IMR-90 (cell line): ENCODE results near the gene SPACA6. TPM values are rescaled to one million over a fixed set of nuclear protein-coding genes. Genes with fewer than 3 reads are reported as not detected.

Source experiments
- ATAC-seq: fragments of 200-7000 bp; cut with Tn5 transposase; 2 replicates; pipeline ENCODE4 v1.9.1; 2020; ENCODE audit warnings: low read depth, mild to moderate bottlenecking, moderate library complexity
- BruUV-seq: library from RNA; stranded (reverse); fragments of 400-500 nt; replicated peaks from 2 replicates; lab custom pipeline; 2021; lab: Mats Ljungman, UMichigan
- CTCF ChIA-PET: fragments of 300-600 bp; formaldehyde crosslinking; extraction: SDS; loops from one replicate; lab custom pipeline; 2021; ENCODE audit warnings: antibody characterized with exemption; lab: Yijun Ruan, JAX
- POLR2A ChIA-PET: fragments of 300-600 bp; sonication (Branson Sonifier 250); formaldehyde crosslinking; loops from one replicate; lab custom pipeline; 2022; ENCODE audit warnings: antibody characterized with exemption; ENCODE audit not compliant: unreplicated experiment; lab: Charles Lee
- DNase-seq: peaks from one replicate; pipeline ENCODE4 v3.0.0; 2013
- H2AFZ ChIP-seq: replicated peaks from 2 replicates; pipeline ENCODE3; 2013; ENCODE audit warnings: low read length, mild to moderate bottlenecking; ENCODE audit not compliant: poor library complexity
- H2AK5ac ChIP-seq: 2 replicates; pipeline ENCODE4 v1.6.1; 2013; ENCODE audit warnings: low read depth, low read length, inconsistent platforms
- H2AK9ac ChIP-seq: replicated peaks from 2 replicates; pipeline ENCODE3; 2013; ENCODE audit warnings: mild to moderate bottlenecking, low read depth, low read length, moderate library complexity; ENCODE audit not compliant: poor library complexity
- H2BK120ac ChIP-seq: 2 replicates; pipeline ENCODE4 v1.6.1; 2013; ENCODE audit warnings: low read depth, low read length, inconsistent platforms
- H2BK15ac ChIP-seq: 3 replicates; pipeline ENCODE4 v1.6.1; 2013; ENCODE audit warnings: low read depth, low read length, inconsistent platforms
- H2BK20ac ChIP-seq: 2 replicates; pipeline ENCODE4 v1.6.1; 2013; ENCODE audit warnings: low read depth, mild to moderate bottlenecking, inconsistent platforms, low read length, moderate library complexity
- H2BK5ac ChIP-seq: 2 replicates; pipeline ENCODE4 v1.6.1; 2013; ENCODE audit warnings: mild to moderate bottlenecking, low read depth, low read length, inconsistent platforms; ENCODE audit not compliant: poor library complexity, severe bottlenecking
- H3K14ac ChIP-seq: replicated peaks from 2 replicates; pipeline ENCODE4 v1.6.1; 2013; ENCODE audit warnings: low read depth, low read length, inconsistent platforms
- H3K18ac ChIP-seq: 2 replicates; pipeline ENCODE4 v1.6.1; 2013; ENCODE audit warnings: low read depth, low read length, control low read depth
- H3K23ac ChIP-seq: 2 replicates; pipeline ENCODE4 v1.6.1; 2013; ENCODE audit warnings: low read depth, low read length, inconsistent platforms
- H3K27ac ChIP-seq: 2 replicates; pipeline ENCODE4 v1.5.1; 2013; ENCODE audit warnings: mild to moderate bottlenecking, control low read depth, low read length; ENCODE audit not compliant: insufficient read depth
- H3K27me3 ChIP-seq: 2 replicates; pipeline ENCODE4 v1.6.1; 2013; ENCODE audit warnings: low read length; ENCODE audit not compliant: control insufficient read depth, insufficient read depth
- H3K36me3 ChIP-seq: 2 replicates; pipeline ENCODE4 v1.6.1; 2013; ENCODE audit warnings: low read length, mixed read lengths; ENCODE audit not compliant: control insufficient read depth, insufficient read depth
- H3K4ac ChIP-seq: 2 replicates; pipeline ENCODE4 v1.6.1; 2013; ENCODE audit warnings: low read depth, low read length, inconsistent platforms
- H3K4me1 ChIP-seq: 2 replicates; pipeline ENCODE4 v1.6.1; 2013; ENCODE audit warnings: low read length, mixed read lengths; ENCODE audit not compliant: control insufficient read depth, insufficient read depth
- H3K4me2 ChIP-seq: 2 replicates; pipeline ENCODE4 v1.6.1; 2013; ENCODE audit warnings: low read depth, mild to moderate bottlenecking, control low read depth, low read length, moderate library complexity
- H3K4me3 ChIP-seq: 2 replicates; pipeline ENCODE4 v1.5.1; 2013; ENCODE audit warnings: low read depth, mild to moderate bottlenecking, control low read depth, low read length, moderate library complexity; ENCODE audit not compliant: insufficient read depth
- H3K56ac ChIP-seq: 2 replicates; pipeline ENCODE4 v1.6.1; 2013; ENCODE audit warnings: low read length, inconsistent platforms; ENCODE audit not compliant: insufficient read depth; ENCODE audit errors: extremely low read depth
- H3K79me1 ChIP-seq, 2 experiments: 2 replicates each; pipeline ENCODE4 v1.6.1; 2013; ENCODE audit warnings: low read length in 2 of 2, inconsistent platforms in 1 of 2, low read depth in 1 of 2
- H3K9ac ChIP-seq: 2 replicates; pipeline ENCODE4 v1.6.1; 2013; ENCODE audit warnings: low read depth, low read length, control low read depth
- H3K9me1 ChIP-seq: 2 replicates; pipeline ENCODE4 v1.6.1; 2013; ENCODE audit warnings: low read length, inconsistent platforms; ENCODE audit not compliant: insufficient read depth
- H3K9me3 ChIP-seq: 2 replicates; pipeline ENCODE4 v1.6.1; 2013; ENCODE audit warnings: low read length; ENCODE audit not compliant: control insufficient read depth, insufficient read depth
- H4K20me1 ChIP-seq: 2 replicates; pipeline ENCODE4 v1.6.1; 2013; ENCODE audit warnings: low read length, inconsistent platforms; ENCODE audit not compliant: insufficient read depth
- H4K5ac ChIP-seq: 2 replicates; pipeline ENCODE4 v1.6.1; 2013; ENCODE audit warnings: mild to moderate bottlenecking, low read depth, low read length, control low read depth
- H4K8ac ChIP-seq, 2 experiments: 2 replicates each; pipeline ENCODE4 v1.6.1; 2013; ENCODE audit warnings: low read depth in 2 of 2, low read length in 2 of 2, control low read depth in 1 of 2, inconsistent platforms in 1 of 2
- H4K91ac ChIP-seq: 2 replicates; pipeline ENCODE4 v1.6.1; 2013; ENCODE audit warnings: low read depth, low read length, inconsistent platforms; ENCODE audit not compliant: insufficient read depth
- BHLHE40 ChIP-seq: fragments of 150-350 bp; IDR thresholded peaks from 2 replicates; pipeline ENCODE4 v1.6.1; 2016; ENCODE audit warnings: mild to moderate bottlenecking, low read depth, low read length
- CEBPB ChIP-seq: IDR thresholded peaks from 2 replicates; pipeline ENCODE4 v1.6.1; 2012; ENCODE audit warnings: low read depth, low read length, improper control_type of control experiment
- MAZ ChIP-seq: IDR thresholded peaks from 2 replicates; pipeline ENCODE4 v1.6.1; 2012; ENCODE audit warnings: low read depth, mild to moderate bottlenecking, low read length, improper control_type of control experiment, moderate library complexity, borderline replicate concordance
- MXI1 ChIP-seq: IDR thresholded peaks from 2 replicates; pipeline ENCODE4 v1.6.1; 2012; ENCODE audit warnings: low read depth, mild to moderate bottlenecking, low read length, moderate library complexity, borderline replicate concordance
- POLR2A ChIP-seq: IDR thresholded peaks from 2 replicates; pipeline ENCODE4 v1.6.1; 2012; ENCODE audit warnings: mild to moderate bottlenecking, low read depth, low read length
- RAD21 ChIP-seq: IDR thresholded peaks from 2 replicates; pipeline ENCODE4 v1.6.1; 2012; ENCODE audit warnings: low read length, improper control_type of control experiment
- RFX5 ChIP-seq: IDR thresholded peaks from 2 replicates; pipeline ENCODE4 v1.8.0; 2012; ENCODE audit warnings: low read depth, mild to moderate bottlenecking, low read length, moderate library complexity
- WGBS, 2 experiments: methylation state at CpG; one replicate each; pipeline versions ENCODE4 v1.1.5 to v1.1.7; 2013; ENCODE audit warnings: missing lambda C conversion rate in 2 of 2; ENCODE audit not compliant: insufficient read length in 1 of 2; ENCODE audit errors: extremely low coverage in 2 of 2; 5-methylcytosine and 5-hydroxymethylcytosine counted together
- dilution Hi-C: fragments of 300-500 bp; cut with HindIII; formaldehyde crosslinking; loops from one replicate; pipeline ENCODE4 v1.14.3; 2018; ENCODE audit warnings: low sequenced_read_pairs; ENCODE audit not compliant: unreplicated experiment
- in situ Hi-C: fragments of 300-500 bp; cut with MboI; formaldehyde crosslinking; loops from 3 replicates; pipeline ENCODE4 v1.14.3; 2019; ENCODE audit warnings: low sequenced_read_pairs, inconsistent platforms, mixed read lengths
- intact Hi-C: fragments of 100-400 bp; cut with micrococcal nuclease; formaldehyde crosslinking; loops from 2 replicates; pipeline ENCODE4 v1.10.0; 2022
- polyA plus RNA-seq, 3 experiments: library from polyadenylated mRNA; depleted of rRNA; stranded (reverse); fragments of >200 nt; gene quantifications; 2 replicates each; pipeline ENCODE4 v1.2.3, GENCODE V29; 2012; ENCODE audit warnings: low replicate concordance in 1 of 3
- total RNA-seq: library from RNA; depleted of rRNA; stranded (reverse); fragments of >200 nt; gene quantifications from 2 replicates; pipeline ENCODE4 v1.2.3, GENCODE V29; 2012
- TF ChIP-seq, protein P1 (sequence below): conservative IDR thresholded peaks from 2 replicates; pipeline ENCODE4 v1.5.1; 2012; ENCODE audit warnings: mild to moderate bottlenecking, low read depth, low read length, improper control_type of control experiment

Gene SPACA6
- total and polyA plus RNA-seq, 2 of the 4 experiments (the other 2 are of a cell fraction), result 1.3 to 13.6 TPM

DNA sequence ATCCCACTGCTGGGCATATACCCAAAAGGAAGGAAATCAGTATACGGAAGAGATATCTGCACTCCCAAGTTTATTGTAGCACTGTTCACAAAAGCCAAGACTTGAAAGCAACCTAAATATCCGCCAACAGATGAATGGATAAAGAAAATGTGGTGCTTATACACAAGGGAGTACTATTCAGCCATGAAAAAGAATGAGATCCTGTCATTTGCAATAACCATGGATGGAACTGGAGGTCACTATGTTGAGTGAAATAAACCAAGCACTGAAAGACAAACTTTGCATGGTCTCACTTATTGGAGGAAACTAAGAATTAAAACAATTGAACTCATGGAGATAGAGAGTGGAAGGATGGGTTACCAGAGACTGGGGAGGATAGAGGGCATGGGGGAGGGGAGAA lies 40.0 kb upstream of the SPACA6 start:
- BruUV-seq, result no TSS peak
- no peak overlapping the region for H2BK15ac ChIP-seq
- no peak overlapping the region for H3K23ac ChIP-seq
- ChIA-PET POLR2A (no interaction called here), CTCF (no interaction called here)
- no peak overlapping the region for H4K8ac ChIP-seq
- no peak overlapping the region for H2BK20ac ChIP-seq
- no peak overlapping the region for H3K27ac ChIP-seq
- no peaks in the 10 kb centered on the region for H3K4me1 ChIP-seq
- H3K56ac ChIP-seq, result no peak overlapping the region
- no peak overlapping the region for H3K18ac ChIP-seq
- no peak overlapping the region for H4K5ac ChIP-seq
- no peak overlapping the region for H4K91ac ChIP-seq
- H2AFZ ChIP-seq, result no peak overlapping the region
- H3K27me3 ChIP-seq, result no peaks in the 10 kb centered on the region
- H3K9ac ChIP-seq, result no peak overlapping the region
- H2AK9ac ChIP-seq, result no peak overlapping the region
- H3K79me1 ChIP-seq, result no peaks in the 10 kb centered on the region
- no peak overlapping the region for H3K14ac ChIP-seq
- H4K20me1 ChIP-seq, result no peaks in the 10 kb centered on the region
- DNase-seq (no peak), ATAC-seq (no peak)
- dilution Hi-C loops (no loop called here), in situ Hi-C loops (no loop called here), intact Hi-C loops (no loop called here)
- no peak overlapping the region for H2AK5ac ChIP-seq
- no peak overlapping the region for H3K4ac ChIP-seq
- H3K4me3 ChIP-seq, result no peak overlapping the region
- H3K9me3 ChIP-seq, result no peaks in the 10 kb centered on the region
- H3K36me3 ChIP-seq, result no peaks in the 10 kb centered on the region
- no peak for TF ChIP-seq CEBPB
- TF ChIP-seq RAD21, result no peak
- no peak for TF ChIP-seq MAZ
- no peak for TF ChIP-seq POLR2A
- no peak for TF ChIP-seq BHLHE40
- no peak for TF ChIP-seq MXI1
- TF ChIP-seq RFX5, result no peak
- TF ChIP-seq, protein P1, sequence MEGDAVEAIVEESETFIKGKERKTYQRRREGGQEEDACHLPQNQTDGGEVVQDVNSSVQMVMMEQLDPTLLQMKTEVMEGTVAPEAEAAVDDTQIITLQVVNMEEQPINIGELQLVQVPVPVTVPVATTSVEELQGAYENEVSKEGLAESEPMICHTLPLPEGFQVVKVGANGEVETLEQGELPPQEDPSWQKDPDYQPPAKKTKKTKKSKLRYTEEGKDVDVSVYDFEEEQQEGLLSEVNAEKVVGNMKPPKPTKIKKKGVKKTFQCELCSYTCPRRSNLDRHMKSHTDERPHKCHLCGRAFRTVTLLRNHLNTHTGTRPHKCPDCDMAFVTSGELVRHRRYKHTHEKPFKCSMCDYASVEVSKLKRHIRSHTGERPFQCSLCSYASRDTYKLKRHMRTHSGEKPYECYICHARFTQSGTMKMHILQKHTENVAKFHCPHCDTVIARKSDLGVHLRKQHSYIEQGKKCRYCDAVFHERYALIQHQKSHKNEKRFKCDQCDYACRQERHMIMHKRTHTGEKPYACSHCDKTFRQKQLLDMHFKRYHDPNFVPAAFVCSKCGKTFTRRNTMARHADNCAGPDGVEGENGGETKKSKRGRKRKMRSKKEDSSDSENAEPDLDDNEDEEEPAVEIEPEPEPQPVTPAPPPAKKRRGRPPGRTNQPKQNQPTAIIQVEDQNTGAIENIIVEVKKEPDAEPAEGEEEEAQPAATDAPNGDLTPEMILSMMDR, result no peak
- no peak overlapping the region for H2BK120ac ChIP-seq
- no peak overlapping the region for H3K4me2 ChIP-seq
- H2BK5ac ChIP-seq, result no peak overlapping the region
- WGBS, 2 experiments, result no CpG with 5 or more reads among the region's 2 CpGs
- H3K9me1 ChIP-seq, result no peaks in the 10 kb centered on the region
